GM21526 (cell line): ENCODE results near the gene MBP.

Experiments
- ATAC-seq: cut with Tn5 transposase; IDR thresholded peaks from one replicate; pipeline ENCODE4 v1.9.1; 2021; ENCODE audit warnings: moderate library complexity; ENCODE audit not compliant: unreplicated experiment, low FRiP score

Gene MBP

GRCh38 chr18:77013811-77014521, 118.6 kb downstream of the MBP start:
- ATAC-seq, result no peak

DNA sequence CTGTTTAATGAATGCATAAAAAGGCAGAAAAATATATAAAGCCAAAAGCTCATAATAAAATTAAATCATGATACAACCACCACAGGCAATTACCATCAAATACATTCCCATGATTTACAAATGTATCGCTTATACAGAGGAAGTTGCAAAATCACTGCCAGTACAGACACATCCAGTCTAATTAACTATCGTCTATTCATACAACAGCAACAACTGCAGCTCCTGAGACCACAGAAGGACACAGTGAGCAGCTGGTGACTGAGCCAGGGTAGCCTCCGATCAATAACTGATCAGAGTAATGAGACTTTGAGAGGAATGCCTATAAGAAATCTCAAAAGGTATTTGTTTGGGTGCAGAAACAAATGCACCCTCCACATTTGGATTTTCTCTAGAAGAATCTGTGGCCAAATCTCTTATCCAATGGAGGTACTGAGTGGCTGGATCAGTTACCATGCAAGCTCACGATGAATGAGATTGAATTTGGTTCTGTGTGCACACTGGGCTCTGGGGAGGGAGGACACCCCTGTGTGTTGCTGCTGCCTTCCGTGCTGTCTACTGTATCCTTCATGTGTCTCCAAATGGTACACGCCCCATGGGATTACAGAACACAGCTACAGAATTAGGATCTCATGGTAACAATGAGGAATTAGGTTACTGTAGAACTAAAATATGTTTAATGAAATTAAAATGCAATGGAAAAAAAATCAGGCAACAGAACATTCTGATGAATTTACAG, 119.6 kb downstream of the MBP start:
- ATAC-seq, result no peak

DNA sequence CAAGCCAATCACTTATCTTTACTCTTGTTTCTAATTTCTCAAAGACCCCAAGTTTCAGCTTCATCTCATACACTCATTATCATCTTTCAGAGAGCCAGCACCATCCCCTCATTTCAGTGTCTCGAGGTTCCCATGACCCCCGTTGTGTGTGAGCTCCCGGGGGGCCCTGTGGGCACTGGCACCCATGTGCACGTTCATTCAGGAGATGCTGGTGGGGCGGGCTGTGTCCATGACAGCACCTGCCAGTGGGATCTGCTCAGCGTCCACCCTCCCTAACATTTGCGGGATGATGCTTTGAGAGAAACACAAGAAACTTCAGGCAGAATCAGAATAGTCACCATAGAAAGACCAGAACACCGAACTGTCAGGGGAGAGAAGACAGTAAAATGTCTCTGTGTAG, 120.5 kb downstream of the MBP start:
- ATAC-seq, result no peak

DNA sequence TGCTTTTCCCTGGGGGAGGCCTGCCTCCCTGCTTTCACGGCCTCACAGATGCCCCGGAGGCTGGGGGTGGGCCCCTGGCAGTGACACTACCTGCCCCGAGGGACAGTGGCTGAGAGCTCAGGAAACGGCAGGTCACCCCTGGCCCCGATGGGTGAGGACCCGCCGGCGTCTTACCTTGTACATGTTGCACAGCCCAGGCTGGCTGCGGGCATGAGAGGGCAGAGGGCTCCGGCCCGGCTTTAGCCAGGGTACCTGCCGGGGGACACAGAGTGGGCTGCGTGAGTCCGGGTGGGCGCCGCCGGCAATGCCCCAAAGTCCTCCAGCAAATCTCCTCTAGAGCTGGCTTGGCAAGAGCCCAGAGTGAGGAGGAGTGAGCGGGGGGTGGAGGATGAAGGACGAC, 122.9 kb downstream of the MBP start:
- ATAC-seq, result no peak

GRCh38 chr18:77008576-77009315, 123.8 kb downstream of the MBP start:
- no peak for ATAC-seq

DNA sequence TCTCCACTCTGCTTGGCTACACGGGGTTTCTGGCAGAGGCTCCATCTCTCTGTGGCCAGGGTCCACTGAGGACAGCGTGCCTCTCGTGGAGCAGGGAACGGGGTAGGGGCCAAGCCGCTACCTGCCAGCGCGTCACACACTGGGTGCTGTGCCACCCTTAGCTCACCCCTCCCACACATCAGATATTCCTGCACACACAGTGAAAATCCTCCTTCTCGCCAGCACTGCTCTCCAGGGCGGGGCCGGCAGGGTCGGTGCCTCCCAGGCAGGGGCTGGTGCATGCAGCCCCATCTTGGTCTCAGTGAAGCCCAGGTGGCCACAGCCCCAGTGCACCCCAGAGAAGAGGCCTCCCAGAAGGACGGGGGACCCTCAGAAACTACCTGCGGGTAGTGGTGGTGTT, 124.6 kb downstream of the MBP start:
- ATAC-seq, result no peak

- no peak for ATAC-seq
Measured at GRCh38 chr18:77007251-77007650, 125.3 kb downstream of the MBP start.

GRCh38 chr18:77006305-77007175, 126.0 kb downstream of the MBP start:
- no peak for ATAC-seq

- ATAC-seq, result no peak
Measured at GRCh38 chr18:77005651-77006195, 126.9 kb downstream of the MBP start.

DNA sequence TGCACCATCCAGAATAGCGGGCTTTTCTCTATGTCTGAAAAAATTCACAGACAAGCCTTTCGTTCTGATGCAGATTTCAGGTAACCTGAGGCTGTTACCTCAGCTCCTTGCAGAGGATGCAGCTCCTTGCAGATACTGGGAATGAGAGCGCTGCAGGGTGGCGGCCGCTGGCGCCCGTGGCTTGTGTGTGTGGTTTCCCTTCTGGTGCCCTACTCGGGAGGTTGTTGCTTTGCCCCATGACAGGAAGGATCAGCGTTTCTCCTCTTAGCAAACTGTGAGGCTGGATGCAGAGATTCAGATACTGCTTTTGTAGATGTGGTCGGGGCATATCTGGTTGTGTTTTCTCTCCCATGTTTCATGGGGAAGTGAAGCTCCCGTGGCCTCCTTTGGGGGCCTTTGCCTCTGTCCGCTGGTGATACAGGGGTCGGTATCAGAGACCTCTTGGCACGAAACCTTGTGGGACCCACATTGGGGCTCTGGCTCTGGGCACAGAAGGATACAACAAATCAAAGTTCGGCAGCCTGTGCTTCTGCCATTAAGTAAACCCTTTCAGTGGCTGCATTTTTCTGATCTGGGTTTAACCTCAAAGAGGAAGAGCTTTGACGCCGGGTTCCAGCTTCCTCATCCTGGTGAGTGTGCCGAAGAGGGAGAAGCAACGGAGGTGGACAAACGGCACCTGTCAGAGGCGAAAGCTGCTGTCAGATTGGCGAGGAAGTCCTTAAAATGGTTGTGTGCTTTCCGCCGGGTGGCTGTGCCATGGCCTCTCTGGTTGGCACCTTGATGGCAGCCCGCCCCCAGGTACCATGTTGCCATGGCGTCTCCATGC, 127.8 kb downstream of the MBP start:
- ATAC-seq, result no peak

DNA sequence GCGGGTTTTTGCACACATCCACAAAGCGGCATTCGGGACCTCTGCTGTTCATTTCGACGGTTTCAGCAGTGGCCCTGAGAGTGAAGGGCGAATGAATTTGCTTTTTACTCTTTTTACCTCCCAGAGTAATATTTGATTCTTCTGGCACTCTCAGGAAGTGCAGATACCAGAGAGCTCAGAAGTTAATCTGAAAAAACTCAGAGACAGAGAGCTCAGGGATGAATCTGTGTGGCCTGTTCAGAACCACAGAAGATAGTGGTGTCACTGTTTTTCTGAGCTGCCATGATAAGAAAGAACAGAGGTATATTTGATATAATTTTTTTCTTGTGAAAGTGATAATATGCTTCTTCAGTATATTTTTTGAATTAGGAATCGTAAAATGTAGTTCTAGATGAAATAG, 129.3 kb downstream of the MBP start:
- ATAC-seq, result no peak

GRCh38 chr18:77002496-77002895, 130.1 kb downstream of the MBP start:
- ATAC-seq, result no peak

DNA sequence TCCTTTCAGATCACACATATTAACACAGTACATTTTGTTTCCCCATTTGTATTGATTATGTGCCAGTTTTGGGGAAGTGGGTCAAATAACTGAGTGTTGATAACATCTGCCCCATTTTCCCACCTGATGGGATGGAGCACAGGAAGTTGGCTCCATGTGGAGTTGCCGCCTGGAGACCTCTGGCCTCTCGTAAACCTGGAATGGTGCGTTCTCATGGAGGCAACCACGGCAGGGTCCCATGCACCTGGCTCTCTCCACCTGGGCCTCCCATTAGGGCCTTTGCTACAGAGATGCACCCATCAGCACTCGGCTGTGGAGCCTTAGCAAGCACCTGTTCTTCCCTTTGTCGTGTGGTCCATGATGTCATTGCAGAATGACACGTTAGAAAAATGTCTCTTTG, 130.6 kb downstream of the MBP start:
- no peak for ATAC-seq

DNA sequence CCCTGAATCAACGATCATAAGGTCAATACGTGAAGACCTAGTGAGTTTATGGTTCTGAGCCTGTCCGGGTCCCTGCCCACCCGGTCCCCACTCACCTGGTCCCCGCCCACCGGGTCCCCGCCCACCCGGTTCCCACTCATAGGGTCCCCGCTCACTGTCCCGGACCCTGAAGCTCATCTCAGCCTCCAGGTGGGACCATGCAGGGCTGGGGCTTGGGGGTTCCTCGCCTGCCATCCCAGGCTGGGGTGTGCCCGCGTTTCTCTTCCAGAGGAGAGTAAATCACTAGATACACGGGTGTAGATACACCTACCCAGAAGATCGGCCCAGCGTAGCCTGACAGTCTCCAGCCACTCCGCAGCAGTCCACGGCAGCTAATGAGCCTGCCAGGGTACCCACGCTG, 131.5 kb downstream of the MBP start:
- no peak for ATAC-seq

DNA sequence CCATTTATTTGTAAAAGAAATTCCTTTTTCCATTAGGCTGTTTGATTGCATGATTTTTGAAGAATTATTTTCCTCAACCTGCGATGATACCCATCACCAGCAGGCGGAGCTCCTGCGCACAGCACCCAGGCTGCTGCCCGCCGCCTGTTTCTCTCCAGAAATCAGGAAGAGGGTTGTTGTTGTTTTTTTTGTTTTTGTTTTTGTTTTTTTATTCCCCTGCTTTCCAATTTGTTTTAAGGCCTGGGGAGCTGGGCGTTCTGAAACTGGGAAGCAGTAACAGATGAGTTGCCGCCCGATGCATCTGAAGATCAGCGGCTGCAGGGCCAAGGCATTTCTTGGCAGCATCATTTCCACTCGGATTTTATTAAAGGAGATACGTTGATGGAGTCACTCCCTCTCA, 132.1 kb downstream of the MBP start:
- no peak for ATAC-seq

- no peak for ATAC-seq
Measured at GRCh38 chr18:76999077-76999476, 133.5 kb downstream of the MBP start.

GRCh38 chr18:76997951-76998808, 134.4 kb downstream of the MBP start:
- no peak for ATAC-seq

DNA sequence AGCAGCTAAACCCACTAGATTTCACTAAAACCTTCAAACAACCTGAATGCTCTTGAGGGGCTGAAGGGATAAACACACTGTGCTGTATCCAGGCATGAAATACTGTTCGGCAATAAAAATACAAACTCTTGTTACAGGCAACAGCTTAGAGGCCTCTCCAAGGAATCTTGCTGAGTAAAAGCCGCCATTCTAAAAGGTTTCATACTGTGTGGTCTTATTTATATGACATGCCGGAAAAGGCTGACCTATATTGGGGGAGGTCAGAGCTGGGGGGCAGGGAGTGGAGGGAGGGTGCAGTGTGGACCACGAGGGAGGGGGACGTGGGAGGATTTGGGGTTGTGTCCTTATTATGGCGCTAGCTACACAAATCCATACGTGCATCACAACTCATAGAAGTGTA, 136.2 kb downstream of the MBP start:
- no peak for ATAC-seq

DNA sequence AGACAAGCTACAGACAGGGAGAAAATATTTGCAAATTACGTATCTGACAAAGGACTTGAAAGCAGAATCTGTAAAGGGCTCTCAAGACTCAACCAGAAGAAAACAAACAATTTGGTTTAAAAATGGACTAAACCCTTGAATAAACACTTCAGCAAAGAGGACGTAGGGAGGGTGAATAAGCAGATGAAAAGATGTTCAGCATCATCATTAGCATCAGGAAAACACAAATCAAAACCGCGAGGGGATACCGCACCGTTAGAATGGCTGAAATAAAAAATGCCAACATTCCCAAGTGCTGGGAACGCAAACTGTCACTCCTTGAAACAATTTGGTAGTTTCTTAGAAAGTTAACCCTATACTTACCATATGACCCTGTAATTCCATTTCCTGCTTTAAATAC, 136.7 kb downstream of the MBP start:
- ATAC-seq, result no peak
